Measurements from ENCODE around the gene SLC9C1. TPM values are rescaled to one million over a fixed set of nuclear protein-coding genes. Genes with fewer than 3 reads are reported as not detected.

The SLC9C1 gene
- total and polyA plus RNA-seq, 2 donors (not counting 1 experiment from before 2014, with no cell fraction given), result under 0.01 TPM; not detected in 1

GRCh38 chr3:112321867-112322652 lies 28.0 kb upstream of the SLC9C1 start:
- H3K9me3 ChIP-seq (ENCODE audit: control insufficient read depth, insufficient read depth, low read depth, low read length), result no peaks in the 10 kb centered on the region
- no peaks in the 10 kb centered on the region for H3K4me1 ChIP-seq (ENCODE audit: control insufficient read depth, extremely low read depth, insufficient read depth, low read length)
- H3K36me3 ChIP-seq (ENCODE audit: control insufficient read depth, insufficient read depth, low read length), result no peaks in the 10 kb centered on the region
- H3K27me3 ChIP-seq (ENCODE audit: control insufficient read depth, insufficient read depth, low read length), result no peaks in the 10 kb centered on the region
- H3K4me2 ChIP-seq (ENCODE audit: extremely low read depth, insufficient read depth, low read length), result no peak overlapping the region
- no peaks in the 10 kb centered on the region for H4K20me1 ChIP-seq (ENCODE audit: control insufficient read depth, extremely low read depth, insufficient read depth, low read length)
- H3K27ac ChIP-seq (ENCODE audit: insufficient read depth, low read length), result no peak overlapping the region
- no peak for DNase-seq (ENCODE audit: low read depth in 2 of 2)
- H3K4me3 ChIP-seq (replicated peaks in 1 of 4; ENCODE audit: control extremely low read depth in 1 of 4, insufficient read depth in 1 of 4, low read depth in 3 of 4, low read length in 4 of 4), result no peak overlapping the region
- TF ChIP-seq EZH2 (IDR thresholded peaks at IDR 0.05; ENCODE audit: low read length, missing control alignments), result no peak
- no peak for TF ChIP-seq CTCF (conservative IDR thresholded peaks at IDR 0.05 in 1 of 2, IDR thresholded peaks at IDR 0.05 in 1 of 2; ENCODE audit: low read depth in 1 of 2, low read length in 2 of 2)
- no peak overlapping the region for H2AFZ ChIP-seq (ENCODE audit: low read length)
- no peak overlapping the region for H3K9ac ChIP-seq (ENCODE audit: insufficient read depth, low read length)
- no peaks in the 10 kb centered on the region for H3K79me2 ChIP-seq (ENCODE audit: control insufficient read depth, insufficient read depth, low read length)

GRCh38 chr3:112320691-112321090 lies 26.7 kb upstream of the SLC9C1 start:
- H3K4me1 ChIP-seq (ENCODE audit: control insufficient read depth, extremely low read depth, insufficient read depth, low read length), result no peaks in the 10 kb centered on the region
- no peaks in the 10 kb centered on the region for H4K20me1 ChIP-seq (ENCODE audit: control insufficient read depth, extremely low read depth, insufficient read depth, low read length)
- H3K36me3 ChIP-seq (ENCODE audit: control insufficient read depth, insufficient read depth, low read length), result no peaks in the 10 kb centered on the region
- H3K4me2 ChIP-seq (ENCODE audit: extremely low read depth, insufficient read depth, low read length), result no peak overlapping the region
- H3K79me2 ChIP-seq (ENCODE audit: control insufficient read depth, insufficient read depth, low read length), result no peaks in the 10 kb centered on the region
- H3K27me3 ChIP-seq (ENCODE audit: control insufficient read depth, insufficient read depth, low read length), result no peaks in the 10 kb centered on the region
- no peak overlapping the region for H3K9ac ChIP-seq (ENCODE audit: insufficient read depth, low read length)
- no peak overlapping the region for H2AFZ ChIP-seq (ENCODE audit: low read length)
- H3K4me3 ChIP-seq (replicated peaks in 1 of 4; ENCODE audit: control extremely low read depth in 1 of 4, insufficient read depth in 1 of 4, low read depth in 3 of 4, low read length in 4 of 4), result no peak overlapping the region
- DNase-seq (ENCODE audit: low read depth in 2 of 2), result no peak
- no peak for TF ChIP-seq EZH2 (IDR thresholded peaks at IDR 0.05; ENCODE audit: low read length, missing control alignments)
- no peak for TF ChIP-seq CTCF (conservative IDR thresholded peaks at IDR 0.05 in 1 of 2, IDR thresholded peaks at IDR 0.05 in 1 of 2; ENCODE audit: low read depth in 1 of 2, low read length in 2 of 2)
- H3K9me3 ChIP-seq (ENCODE audit: control insufficient read depth, insufficient read depth, low read depth, low read length), result no peaks in the 10 kb centered on the region
- H3K27ac ChIP-seq (ENCODE audit: insufficient read depth, low read length), result no peak overlapping the region

GRCh38 chr3:112319516-112320276 lies 25.7 kb upstream of the SLC9C1 start:
- no peaks in the 10 kb centered on the region for H3K79me2 ChIP-seq (ENCODE audit: control insufficient read depth, insufficient read depth, low read length)
- H3K4me2 ChIP-seq (ENCODE audit: extremely low read depth, insufficient read depth, low read length), result no peak overlapping the region
- H3K4me3 ChIP-seq (replicated peaks in 1 of 4; ENCODE audit: control extremely low read depth in 1 of 4, insufficient read depth in 1 of 4, low read depth in 3 of 4, low read length in 4 of 4), result no peak overlapping the region
- no peak overlapping the region for H3K9ac ChIP-seq (ENCODE audit: insufficient read depth, low read length)
- H3K27ac ChIP-seq (ENCODE audit: insufficient read depth, low read length), result no peak overlapping the region
- H3K27me3 ChIP-seq (ENCODE audit: control insufficient read depth, insufficient read depth, low read length), result no peaks in the 10 kb centered on the region
- H4K20me1 ChIP-seq (ENCODE audit: control insufficient read depth, extremely low read depth, insufficient read depth, low read length), result no peaks in the 10 kb centered on the region
- H2AFZ ChIP-seq (ENCODE audit: low read length), result no peak overlapping the region
- H3K4me1 ChIP-seq (ENCODE audit: control insufficient read depth, extremely low read depth, insufficient read depth, low read length), result no peaks in the 10 kb centered on the region
- H3K36me3 ChIP-seq (ENCODE audit: control insufficient read depth, insufficient read depth, low read length), result no peaks in the 10 kb centered on the region
- TF ChIP-seq CTCF (conservative IDR thresholded peaks at IDR 0.05 in 1 of 2, IDR thresholded peaks at IDR 0.05 in 1 of 2; ENCODE audit: low read depth in 1 of 2, low read length in 2 of 2) (no peak), EZH2 (IDR thresholded peaks at IDR 0.05; ENCODE audit: low read length, missing control alignments) (no peak)
- DNase-seq (ENCODE audit: low read depth in 2 of 2), result peak in 1 of 2 donors; percentile 20
- no peaks in the 10 kb centered on the region for H3K9me3 ChIP-seq (ENCODE audit: control insufficient read depth, insufficient read depth, low read depth, low read length)
